B cell (primary cell): Measurements from ENCODE around the gene HSPB7. TPM values are rescaled to one million over a fixed set of nuclear protein-coding genes. Genes with fewer than 3 reads are reported as not detected.

Source experiments
- ATAC-seq: fragments of 200-7000 bp; cut with Tn5 transposase; one replicate; pipeline ENCODE4 v1.10.0; 2021; ENCODE audit warnings: low read depth, mild to moderate bottlenecking, moderate number of reproducible peaks, moderate library complexity
- CTCF ChIA-PET: fragments of 350-600 bp; sonication (Branson Sonifier 250); formaldehyde crosslinking; loops from one replicate; lab custom pipeline; 2021; ENCODE audit warnings: antibody characterized with exemption, inconsistent platforms; lab: Charles Lee
- POLR2A ChIA-PET: fragments of 350-600 bp; sonication (Branson Sonifier 250); formaldehyde crosslinking; loops from one replicate; lab custom pipeline; 2021; ENCODE audit warnings: antibody characterized with exemption; lab: Charles Lee
- DNase-seq: peaks from one replicate; pipeline ENCODE4 v3.0.0; 2013
- H2AFZ ChIP-seq: 2 replicates; pipeline ENCODE4 v1.6.1; 2012; ENCODE audit warnings: mild to moderate bottlenecking, low read depth, low read length; ENCODE audit not compliant: insufficient read depth, poor library complexity, severe bottlenecking
- H3K27ac ChIP-seq, 2 donors: 1 replicate in 1 of 2; 2 replicates in 1 of 2; pipeline ENCODE4 v1.5.1; 2012 to 2013; ENCODE audit warnings: low read length in 2 of 2, mild to moderate bottlenecking in 2 of 2, moderate library complexity in 1 of 2
- H3K27me3 ChIP-seq, 4 experiments: fragments of 200-600 bp in 1 of 4; sonication (generic) in 1 of 4; replicated peaks in 1 of 4; 1 replicate in 2 of 4; 2 replicates in 2 of 4; pipeline versions ENCODE4 v1.6.1 to v1.7.0; 2013 to 2016; ENCODE audit warnings: low read length in 3 of 4, mild to moderate bottlenecking in 2 of 4, mixed read lengths in 1 of 4, moderate library complexity in 1 of 4; ENCODE audit not compliant: insufficient read depth in 4 of 4, control insufficient read depth in 3 of 4; ENCODE audit errors: control extremely low read depth in 1 of 4
- H3K36me3 ChIP-seq, 2 experiments: replicated peaks in 1 of 2; 1 replicate in 1 of 2; 2 replicates in 1 of 2; pipeline versions ENCODE4 v1.6.1 to v1.7.1; 2013; ENCODE audit warnings: low read length in 1 of 2; ENCODE audit not compliant: insufficient read depth in 2 of 2, control insufficient read depth in 1 of 2; ENCODE audit errors: control extremely low read depth in 1 of 2, extremely low read depth in 1 of 2
- H3K4me1 ChIP-seq, 2 donors: fragments of 200-600 bp in 1 of 2; sonication (generic) in 1 of 2; 1 replicate in 1 of 2; 2 replicates in 1 of 2; pipeline versions ENCODE4 v1.5.1 to v1.6.1; 2013 to 2017; ENCODE audit warnings: low read length in 2 of 2; ENCODE audit not compliant: control insufficient read depth in 2 of 2, insufficient read depth in 2 of 2
- H3K4me2 ChIP-seq: replicated peaks from 2 replicates; pipeline ENCODE3; 2012; ENCODE audit warnings: mild to moderate bottlenecking, low read depth, low read length; ENCODE audit not compliant: poor library complexity, severe bottlenecking
- H3K4me3 ChIP-seq, 5 experiments: fragments of 200-600 bp in 1 of 5; sonication (generic) in 1 of 5; 1 replicate in 3 of 5; 2 replicates in 2 of 5; pipeline versions ENCODE4 v1.5.1 to v1.7.0; 2011 to 2016; ENCODE audit warnings: low read length in 4 of 5, mild to moderate bottlenecking in 4 of 5, low read depth in 2 of 5, control low read depth in 1 of 5, moderate library complexity in 1 of 5; ENCODE audit not compliant: insufficient read depth in 1 of 5; ENCODE audit errors: control extremely low read depth in 1 of 5, extremely low read depth in 1 of 5
- H3K79me2 ChIP-seq: fragments of 200-600 bp; sonication (generic); one replicate; pipeline ENCODE4 v1.6.0; 2016; ENCODE audit warnings: low read length; ENCODE audit not compliant: control insufficient read depth, insufficient read depth
- H3K9ac ChIP-seq: fragments of 200-600 bp; sonication (generic); 2 replicates; pipeline ENCODE4 v1.6.1; 2017; ENCODE audit warnings: mild to moderate bottlenecking, low read length, moderate library complexity
- H3K9me3 ChIP-seq, 3 donors: one replicate each; pipeline versions ENCODE4 v1.6.1 to v1.7.1; 2013; ENCODE audit warnings: low read length in 2 of 3; ENCODE audit not compliant: control insufficient read depth in 2 of 3, insufficient read depth in 1 of 3; ENCODE audit errors: control extremely low read depth in 1 of 3
- H4K20me1 ChIP-seq: 2 replicates; pipeline ENCODE4 v1.6.0; 2012; ENCODE audit warnings: mild to moderate bottlenecking, low read length; ENCODE audit not compliant: insufficient read depth, control insufficient read depth, poor library complexity, severe bottlenecking
- H3K27ac Mint-ChIP-seq: one replicate; pipeline ENCODE4 v1.8.0; 2021; ENCODE audit warnings: mixed read lengths
- H3K27me3 Mint-ChIP-seq: one replicate; pipeline ENCODE4 v1.8.0; 2021; ENCODE audit warnings: mixed read lengths
- H3K4me1 Mint-ChIP-seq: one replicate; pipeline ENCODE4 v1.8.0; 2021; ENCODE audit warnings: mixed read lengths
- H3K4me3 Mint-ChIP-seq: one replicate; pipeline ENCODE4 v1.8.0; 2021; ENCODE audit warnings: mixed read lengths
- H3K9me3 Mint-ChIP-seq: one replicate; pipeline ENCODE4 v1.8.0; 2022; ENCODE audit warnings: mixed read lengths; ENCODE audit not compliant: insufficient read depth
- CTCF ChIP-seq: fragments of 200-600 bp; IDR thresholded peaks from one replicate; pipeline ENCODE4 v1.8.0; 2022; ENCODE audit warnings: antibody characterized with exemption, mild to moderate bottlenecking
- EZH2 ChIP-seq: IDR thresholded peaks from 2 replicates; pipeline ENCODE4 v1.6.1; 2012; ENCODE audit warnings: borderline replicate concordance, low read depth, mild to moderate bottlenecking, moderate library complexity, low read length; ENCODE audit not compliant: insufficient read depth, poor library complexity, severe bottlenecking
- WGBS: methylation state at CpG from one replicate; pipeline ENCODE4 v1.1.5; 2013; ENCODE audit warnings: missing lambda C conversion rate; ENCODE audit not compliant: insufficient coverage; 5-methylcytosine and 5-hydroxymethylcytosine counted together
- intact Hi-C: fragments of 100-400 bp; cut with micrococcal nuclease; formaldehyde crosslinking; loops from one replicate; pipeline ENCODE4 v1.10.0; 2022
- polyA plus RNA-seq: library from polyadenylated mRNA; depleted of rRNA; stranded (reverse); fragments of >200 nt; gene quantifications from 2 replicates; pipeline ENCODE4 v1.2.3, GENCODE V29; 2012
- total RNA-seq, 2 donors: library from RNA; stranded (reverse); fragments of 120-200 nt in 1 of 2; gene quantifications; 1 replicate in 1 of 2; 2 replicates in 1 of 2; pipeline versions ENCODE4 v1.2.3 to v1.2.4, GENCODE V29; 2013 to 2022

HSPB7 gene
- total and polyA plus RNA-seq, 2 donors (not counting 1 experiment from before 2014, with no cell fraction given): not detected

- POLR2A ChIA-PET: no interaction called here
- Mint-ChIP-seq H3K4me3 (no peak overlapping the region), H3K27ac (no peak overlapping the region), H3K27me3 (no peaks in the 10 kb centered on the region), H3K9me3 (no peaks in the 10 kb centered on the region), H3K4me1 (no peaks in the 10 kb centered on the region)
- no peak for DNase-seq
- Histone ChIP-seq H3K9me3 (no peaks in the 10 kb centered on the region), H4K20me1 (no peaks in the 10 kb centered on the region), H3K27ac (no peak overlapping the region), H3K36me3 (no peaks in the 10 kb centered on the region), H3K4me1 (no peaks in the 10 kb centered on the region), H2AFZ (no peak overlapping the region), H3K9ac (no peak overlapping the region), H3K4me3 (no peak overlapping the region), H3K79me2 (no peaks in the 10 kb centered on the region), H3K27me3 (peaks cover 0 to 7% (median under 1%) of the 10 kb centered on the region in 4 experiments), H3K4me2 (no peak overlapping the region)
- no peak for TF ChIP-seq EZH2
- no peak for TF ChIP-seq CTCF
- intact Hi-C loops: loop anchor here (5.0 kb wide), 1 partner anchor 189 kb away; no protein-coding TSS in a partner anchor
- CTCF ChIA-PET: interaction anchor here (1.0 kb wide), 1 partner anchor 200 kb away, joined by 3 read pairs; no protein-coding TSS in a partner anchor
- no peak for ATAC-seq
- WGBS: 86% methylated on average over 9 of the region's 11 CpGs
Measured at GRCh38 chr1:15991427-15992186, 26.2 kb downstream of the HSPB7 start.

- Mint-ChIP-seq H3K4me1 (no peaks in the 10 kb centered on the region), H3K27me3 (no peaks in the 10 kb centered on the region), H3K27ac (no peak overlapping the region), H3K4me3 (no peak overlapping the region), H3K9me3 (no peaks in the 10 kb centered on the region)
- Histone ChIP-seq H3K27ac (no peak overlapping the region), H3K9ac (no peak overlapping the region), H3K4me1 (no peaks in the 10 kb centered on the region), H2AFZ (no peak overlapping the region), H3K27me3 (peaks cover 0 to 7% (median under 1%) of the 10 kb centered on the region in 4 experiments), H3K4me3 (no peak overlapping the region), H3K4me2 (no peak overlapping the region), H3K36me3 (no peaks in the 10 kb centered on the region), H4K20me1 (no peaks in the 10 kb centered on the region), H3K9me3 (no peaks in the 10 kb centered on the region), H3K79me2 (no peaks in the 10 kb centered on the region)
- CTCF ChIA-PET: no interaction called here
- POLR2A ChIA-PET: interaction anchor here (0.6 kb wide), 1 partner anchor 266 kb away, joined by 3 read pairs; no protein-coding TSS in a partner anchor
- intact Hi-C loops: loop anchor here (5.0 kb wide), 1 partner anchor 187 kb away; no protein-coding TSS in a partner anchor
- no peak for TF ChIP-seq EZH2
- no peak for TF ChIP-seq CTCF
- ATAC-seq: no peak
- WGBS: 92% methylated on average over 9 of the region's 9 CpGs
- no peak for DNase-seq
Measured at GRCh38 chr1:15989776-15990175, 28.1 kb downstream of the HSPB7 start.
